K562 (cell line): ENCODE results near the gene B3GALT6. TPM values are rescaled to one million over a fixed set of nuclear protein-coding genes. Genes with fewer than 3 reads are reported as not detected.

Source experiments
- HCFC1 ChIP-seq: IDR thresholded peaks from 2 replicates; pipeline ENCODE4 v1.6.1; 2012; ENCODE audit warnings: low read depth, low read length, improper control_type of control experiment
- MAFF ChIP-seq: IDR thresholded peaks from 2 replicates; pipeline ENCODE4 v1.6.1; 2012; ENCODE audit warnings: low read length, improper control_type of control experiment
- OTX1 ChIP-seq: fragments of 450-650 bp; formaldehyde crosslinking; IDR thresholded peaks from 2 replicates; pipeline ENCODE4 v1.4.0; 2022; ENCODE audit warnings: mild to moderate bottlenecking
- ZNF124 ChIP-seq: sonication (generic); formaldehyde crosslinking; IDR thresholded peaks from 2 replicates; pipeline ENCODE4 v1.8.1; 2022; ENCODE audit warnings: missing genetic modification reagents
- ZNF212 ChIP-seq: fragments of 450-650 bp; formaldehyde crosslinking; IDR thresholded peaks from 2 replicates; pipeline ENCODE4 v1.4.0; 2020; ENCODE audit warnings: mild to moderate bottlenecking
- ZNF354B ChIP-seq: fragments of 250-450 bp; sonication (Bioruptor Pico); IDR thresholded peaks from 2 replicates; pipeline ENCODE4 v1.4.0; 2020
- polyA plus RNA-seq, 8 experiments: library from polyadenylated mRNA; depleted of rRNA in 4 of 8; stranded (reverse) in 5 of 8; unstranded in 3 of 8; fragments of >200 nt; fragmentation: Nextera tagmentation in 2 of 8; fragmentation: Illumina TruSeq in 1 of 8; extraction: Ambion mirVana in 2 of 8; extraction: Trizol in 1 of 8; gene quantifications; 2 replicates each; pipeline versions ENCODE4 v1.2.1 to v1.2.3, GENCODE V29; 2011 to 2014; ENCODE audit warnings: inconsistent platforms in 1 of 8, missing spikeins in 1 of 8
- total RNA-seq, 7 experiments: library from RNA; depleted of rRNA in 6 of 7; stranded (reverse); fragments of >200 nt in 6 of 7; fragmentation: Illumina TruSeq in 2 of 7; extraction: Trizol in 2 of 7; gene quantifications; 2 replicates each; pipeline versions ENCODE4 v1.2.1 to v1.2.3, GENCODE V29; 2011 to 2021; ENCODE audit warnings: low replicate concordance in 1 of 7
- TF ChIP-seq, protein P1 (sequence below): IDR thresholded peaks from 2 replicates; pipeline ENCODE4 v1.6.1; 2016; ENCODE audit warnings: missing genetic modification characterization, missing compliant biosample characterization
- TF ChIP-seq, protein P2 (sequence below): fragments of 200-800 bp; sonication (Bioruptor generic); IDR thresholded peaks from 2 replicates; pipeline ENCODE4 v1.6.1; 2017; ENCODE audit warnings: missing genetic modification characterization, missing compliant biosample characterization
- TF ChIP-seq, protein P3 (sequence below): sonication (generic); formaldehyde crosslinking; IDR thresholded peaks from 2 replicates; pipeline ENCODE4 v1.8.1; 2023; ENCODE audit warnings: mild to moderate bottlenecking, missing genetic modification reagents
- TF ChIP-seq, protein P4 (sequence below): fragments of 250-450 bp; sonication (Bioruptor Pico); IDR thresholded peaks from 2 replicates; pipeline ENCODE4 v1.4.0; 2020

B3GALT6 gene
- total and polyA plus RNA-seq, 9 of the 15 experiments (the other 6 are each of a cell fraction or from before 2014, with no cell fraction given) = 0.68 to 29.8 (median 9.9) TPM

DNA sequence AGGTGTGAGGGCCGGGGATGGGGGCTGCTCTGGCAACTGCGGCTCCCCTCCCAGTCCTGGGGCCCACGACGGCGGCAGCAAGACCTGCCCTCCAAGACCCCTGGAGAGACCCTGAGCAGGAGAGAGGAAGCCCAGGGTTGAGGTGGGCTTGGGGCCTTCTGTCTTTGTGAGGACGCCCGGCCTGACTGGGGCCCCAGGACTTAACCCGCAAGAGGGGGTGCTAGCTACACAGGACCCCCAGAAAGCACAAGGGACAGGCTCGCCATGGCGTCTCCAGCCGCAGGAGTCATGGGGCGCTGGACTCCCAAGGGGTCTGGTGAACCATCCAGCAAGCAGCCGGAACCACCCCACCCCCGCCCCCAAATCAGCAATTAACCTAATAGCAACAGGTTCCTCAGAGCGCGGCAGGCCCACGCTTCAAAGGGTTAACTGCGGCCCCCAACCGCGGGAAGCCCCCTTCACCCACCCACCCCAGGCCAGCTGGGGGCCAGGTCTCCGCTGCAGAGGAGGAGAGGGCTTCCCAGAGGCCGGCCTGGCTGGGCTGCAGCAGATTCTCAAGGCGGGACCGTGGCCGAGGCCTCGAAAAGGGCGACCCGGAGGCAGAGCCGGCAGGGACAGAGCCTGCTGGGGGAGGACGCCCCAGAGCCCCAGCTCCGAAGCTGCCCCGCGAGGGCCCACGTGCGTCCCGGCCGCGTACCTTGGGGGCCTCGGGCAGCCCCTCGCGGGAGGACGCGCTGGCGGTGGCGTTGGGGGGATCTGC lies 14.0 kb downstream of the B3GALT6 start (continued):
- TF ChIP-seq, protein P1, sequence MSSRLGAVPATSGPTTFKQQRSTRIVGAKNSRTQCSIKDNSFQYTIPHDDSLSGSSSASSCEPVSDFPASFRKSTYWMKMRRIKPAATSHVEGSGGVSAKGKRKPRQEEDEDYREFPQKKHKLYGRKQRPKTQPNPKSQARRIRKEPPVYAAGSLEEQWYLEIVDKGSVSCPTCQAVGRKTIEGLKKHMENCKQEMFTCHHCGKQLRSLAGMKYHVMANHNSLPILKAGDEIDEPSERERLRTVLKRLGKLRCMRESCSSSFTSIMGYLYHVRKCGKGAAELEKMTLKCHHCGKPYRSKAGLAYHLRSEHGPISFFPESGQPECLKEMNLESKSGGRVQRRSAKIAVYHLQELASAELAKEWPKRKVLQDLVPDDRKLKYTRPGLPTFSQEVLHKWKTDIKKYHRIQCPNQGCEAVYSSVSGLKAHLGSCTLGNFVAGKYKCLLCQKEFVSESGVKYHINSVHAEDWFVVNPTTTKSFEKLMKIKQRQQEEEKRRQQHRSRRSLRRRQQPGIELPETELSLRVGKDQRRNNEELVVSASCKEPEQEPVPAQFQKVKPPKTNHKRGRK (tag) = no peak
- TF ChIP-seq MAFF = no peak
- no peak for TF ChIP-seq ZNF212
- no peak for TF ChIP-seq ZNF124 (CRISPR knock-in tag)
- no peak for TF ChIP-seq OTX1 (CRISPR knock-in tag)
- TF ChIP-seq, protein P2, sequence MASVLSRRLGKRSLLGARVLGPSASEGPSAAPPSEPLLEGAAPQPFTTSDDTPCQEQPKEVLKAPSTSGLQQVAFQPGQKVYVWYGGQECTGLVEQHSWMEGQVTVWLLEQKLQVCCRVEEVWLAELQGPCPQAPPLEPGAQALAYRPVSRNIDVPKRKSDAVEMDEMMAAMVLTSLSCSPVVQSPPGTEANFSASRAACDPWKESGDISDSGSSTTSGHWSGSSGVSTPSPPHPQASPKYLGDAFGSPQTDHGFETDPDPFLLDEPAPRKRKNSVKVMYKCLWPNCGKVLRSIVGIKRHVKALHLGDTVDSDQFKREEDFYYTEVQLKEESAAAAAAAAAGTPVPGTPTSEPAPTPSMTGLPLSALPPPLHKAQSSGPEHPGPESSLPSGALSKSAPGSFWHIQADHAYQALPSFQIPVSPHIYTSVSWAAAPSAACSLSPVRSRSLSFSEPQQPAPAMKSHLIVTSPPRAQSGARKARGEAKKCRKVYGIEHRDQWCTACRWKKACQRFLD (CRISPR knock-in tag) = no peak
- TF ChIP-seq, protein P3, sequence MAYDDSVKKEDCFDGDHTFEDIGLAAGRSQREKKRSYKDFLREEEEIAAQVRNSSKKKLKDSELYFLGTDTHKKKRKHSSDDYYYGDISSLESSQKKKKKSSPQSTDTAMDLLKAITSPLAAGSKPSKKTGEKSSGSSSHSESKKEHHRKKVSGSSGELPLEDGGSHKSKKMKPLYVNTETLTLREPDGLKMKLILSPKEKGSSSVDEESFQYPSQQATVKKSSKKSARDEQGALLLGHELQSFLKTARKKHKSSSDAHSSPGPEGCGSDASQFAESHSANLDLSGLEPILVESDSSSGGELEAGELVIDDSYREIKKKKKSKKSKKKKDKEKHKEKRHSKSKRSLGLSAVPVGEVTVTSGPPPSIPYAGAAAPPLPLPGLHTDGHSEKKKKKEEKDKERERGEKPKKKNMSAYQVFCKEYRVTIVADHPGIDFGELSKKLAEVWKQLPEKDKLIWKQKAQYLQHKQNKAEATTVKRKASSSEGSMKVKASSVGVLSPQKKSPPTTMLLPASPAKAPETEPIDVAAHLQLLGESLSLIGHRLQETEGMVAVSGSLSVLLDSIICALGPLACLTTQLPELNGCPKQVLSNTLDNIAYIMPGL (CRISPR knock-in tag) = no peak
- no peak for TF ChIP-seq HCFC1
- no peak for TF ChIP-seq ZNF354B (CRISPR knock-in tag)
- TF ChIP-seq, protein P4, sequence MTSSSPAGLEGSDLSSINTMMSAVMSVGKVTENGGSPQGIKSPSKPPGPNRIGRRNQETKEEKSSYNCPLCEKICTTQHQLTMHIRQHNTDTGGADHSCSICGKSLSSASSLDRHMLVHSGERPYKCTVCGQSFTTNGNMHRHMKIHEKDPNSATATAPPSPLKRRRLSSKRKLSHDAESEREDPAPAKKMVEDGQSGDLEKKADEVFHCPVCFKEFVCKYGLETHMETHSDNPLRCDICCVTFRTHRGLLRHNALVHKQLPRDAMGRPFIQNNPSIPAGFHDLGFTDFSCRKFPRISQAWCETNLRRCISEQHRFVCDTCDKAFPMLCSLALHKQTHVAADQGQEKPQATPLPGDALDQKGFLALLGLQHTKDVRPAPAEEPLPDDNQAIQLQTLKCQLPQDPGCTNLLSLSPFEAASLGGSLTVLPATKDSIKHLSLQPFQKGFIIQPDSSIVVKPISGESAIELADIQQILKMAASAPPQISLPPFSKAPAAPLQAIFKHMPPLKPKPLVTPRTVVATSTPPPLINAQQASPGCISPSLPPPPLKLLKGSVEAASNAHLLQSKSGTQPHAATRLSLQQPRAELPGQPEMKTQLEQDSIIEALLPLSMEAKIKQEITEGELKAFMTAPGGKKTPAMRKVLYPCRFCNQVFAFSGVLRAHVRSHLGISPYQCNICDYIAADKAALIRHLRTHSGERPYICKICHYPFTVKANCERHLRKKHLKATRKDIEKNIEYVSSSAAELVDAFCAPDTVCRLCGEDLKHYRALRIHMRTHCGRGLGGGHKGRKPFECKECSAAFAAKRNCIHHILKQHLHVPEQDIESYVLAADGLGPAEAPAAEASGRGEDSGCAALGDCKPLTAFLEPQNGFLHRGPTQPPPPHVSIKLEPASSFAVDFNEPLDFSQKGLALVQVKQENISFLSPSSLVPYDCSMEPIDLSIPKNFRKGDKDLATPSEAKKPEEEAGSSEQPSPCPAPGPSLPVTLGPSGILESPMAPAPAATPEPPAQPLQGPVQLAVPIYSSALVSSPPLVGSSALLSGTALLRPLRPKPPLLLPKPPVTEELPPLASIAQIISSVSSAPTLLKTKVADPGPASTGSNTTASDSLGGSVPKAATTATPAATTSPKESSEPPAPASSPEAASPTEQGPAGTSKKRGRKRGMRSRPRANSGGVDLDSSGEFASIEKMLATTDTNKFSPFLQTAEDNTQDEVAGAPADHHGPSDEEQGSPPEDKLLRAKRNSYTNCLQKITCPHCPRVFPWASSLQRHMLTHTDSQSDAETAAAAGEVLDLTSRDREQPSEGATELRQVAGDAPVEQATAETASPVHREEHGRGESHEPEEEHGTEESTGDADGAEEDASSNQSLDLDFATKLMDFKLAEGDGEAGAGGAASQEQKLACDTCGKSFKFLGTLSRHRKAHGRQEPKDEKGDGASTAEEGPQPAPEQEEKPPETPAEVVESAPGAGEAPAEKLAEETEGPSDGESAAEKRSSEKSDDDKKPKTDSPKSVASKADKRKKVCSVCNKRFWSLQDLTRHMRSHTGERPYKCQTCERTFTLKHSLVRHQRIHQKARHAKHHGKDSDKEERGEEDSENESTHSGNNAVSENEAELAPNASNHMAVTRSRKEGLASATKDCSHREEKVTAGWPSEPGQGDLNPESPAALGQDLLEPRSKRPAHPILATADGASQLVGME (CRISPR knock-in tag) = no peak
- TF ChIP-seq, all 486 proteins: peak for 2
